CD4-positive, alpha-beta T cell treated with Interleukin-15 for 4 hours (primary cell): ENCODE data around the gene RORC.
A peak's percentile ranks its signal among the peaks of the same experiment; 100 is the strongest.
"Not testable (repeated sequence)": the region's sequence is repeated elsewhere in the genome, so short reads cannot be mapped to it uniquely, and the experiment has no call there.

Experiments
- DNase-seq: peaks from one replicate; pipeline ENCODE4 v3.0.0-alpha.2; 2020; ENCODE audit warnings: low spot score

Gene RORC

GRCh38 chr1:151805066-151805820, 26.4 kb downstream of the RORC start, which contains the start of gene LINGO4:
Gene LINGO4, minus strand, starts transcription at chr1:151805419. Its CDS starts 2,715 bp downstream, at chr1:151802704.
- no peak for DNase-seq

GRCh38 chr1:151803915-151804314, 27.7 kb downstream of the RORC start:
- no peak for DNase-seq

- DNase-seq: no peak
Observed at GRCh38 chr1:151803164-151803563, 28.4 kb downstream of the RORC start.

GRCh38 chr1:151802372-151802771, 29.2 kb downstream of the RORC start:
- DNase-seq: no peak

GRCh38 chr1:151801846-151802245, 29.8 kb downstream of the RORC start:
- DNase-seq: no peak

- DNase-seq: no peak
Observed at GRCh38 chr1:151801310-151801820, 30.2 kb downstream of the RORC start.

GRCh38 chr1:151800830-151801229, 30.8 kb downstream of the RORC start:
- DNase-seq: no peak

GRCh38 chr1:151799179-151800022, 32.2 kb downstream of the RORC start:
- no peak for DNase-seq

GRCh38 chr1:151798571-151798970, 33.0 kb downstream of the RORC start:
- no peak for DNase-seq

- DNase-seq: no peak
Observed at GRCh38 chr1:151790940-151791651, 40.5 kb downstream of the RORC start.

- DNase-seq: peak; percentile 99
Observed at GRCh38 chr1:151790071-151790939, 41.3 kb downstream of the RORC start, which contains the start of gene TDRKH. Gene TDRKH, minus strand, starts transcription at chr1:151790500. Its CDS starts 7,478 bp downstream, at chr1:151783022.

GRCh38 chr1:151787689-151788088, 43.9 kb downstream of the RORC start:
- no peak for DNase-seq

- no peak for DNase-seq
Observed at GRCh38 chr1:151783796-151784195, 47.8 kb downstream of the RORC start.

- DNase-seq: no peak
Observed at GRCh38 chr1:151782741-151783140, 48.9 kb downstream of the RORC start.

GRCh38 chr1:151782026-151782425, 49.6 kb downstream of the RORC start:
- DNase-seq: not testable (repeated sequence)

GRCh38 chr1:151780736-151781135, 50.9 kb downstream of the RORC start:
- DNase-seq: not testable (repeated sequence)

- DNase-seq: no peak
Observed at GRCh38 chr1:151779852-151780251, 51.8 kb downstream of the RORC start.

- DNase-seq: no peak
Observed at GRCh38 chr1:151777317-151777716, 54.3 kb downstream of the RORC start.

GRCh38 chr1:151776665-151777062, 54.9 kb downstream of the RORC start:
- no peak for DNase-seq

GRCh38 chr1:151775894-151776664, 55.5 kb downstream of the RORC start:
- no peak for DNase-seq
